ENCODE results near the gene RGL2.

The RGL2 gene

DNA sequence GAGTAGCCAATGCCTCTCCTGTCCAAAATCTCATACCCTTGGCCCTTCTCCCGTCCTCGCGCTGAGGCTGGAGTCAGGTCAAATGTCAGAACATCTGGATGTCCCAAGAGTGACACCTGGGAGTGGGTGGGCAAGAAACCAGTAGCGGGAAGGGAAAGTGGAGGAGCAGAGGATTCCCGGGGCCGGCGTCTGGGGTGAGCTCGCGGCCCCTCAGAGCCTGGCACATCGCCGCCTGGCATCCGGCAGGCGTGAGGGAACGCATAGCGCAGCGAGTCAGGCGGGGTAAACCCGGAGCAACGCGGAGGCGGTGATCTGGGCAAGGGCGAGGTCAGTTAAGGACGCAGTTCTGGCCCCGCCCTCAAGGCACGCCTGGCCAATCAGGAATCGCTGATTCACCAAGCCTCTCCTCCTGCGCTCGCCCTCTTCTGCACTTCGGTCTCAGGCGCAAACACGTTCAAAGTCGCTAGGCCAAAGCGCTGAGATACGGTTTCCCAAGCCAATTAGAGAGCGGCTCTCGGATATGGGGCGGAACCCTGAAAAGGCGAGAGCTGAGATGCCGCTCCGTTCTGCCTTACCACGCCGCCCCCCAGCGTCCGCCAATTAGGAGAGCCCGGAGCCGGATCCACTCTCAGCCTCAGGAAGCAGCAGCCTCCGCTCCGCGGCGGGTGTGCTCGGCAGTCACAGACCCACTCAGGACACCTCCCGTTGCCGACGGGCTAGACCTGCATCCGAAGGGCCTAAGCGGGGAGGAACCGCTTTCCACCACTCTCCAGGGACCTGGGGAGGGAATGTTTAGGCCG lies 49.6 kb downstream of the RGL2 start:
- DNase-seq (ENCODE audit: extremely low read depth, low read depth): peak; percentile 98

GRCh38 chr6:33248643-33248931 lies 50.2 kb downstream of the RGL2 start:
- no peak for TF ChIP-seq CTCF (IDR thresholded peaks at IDR 0.05; ENCODE audit: low read depth, low read length)
- no peak for DNase-seq (ENCODE audit: extremely low read depth, low read depth)

More for the DNA sequence above, 49.6 kb downstream of the RGL2 start:
- peak; percentile 13 for TF ChIP-seq CTCF (IDR thresholded peaks at IDR 0.05; ENCODE audit: low read depth, low read length)

DNA sequence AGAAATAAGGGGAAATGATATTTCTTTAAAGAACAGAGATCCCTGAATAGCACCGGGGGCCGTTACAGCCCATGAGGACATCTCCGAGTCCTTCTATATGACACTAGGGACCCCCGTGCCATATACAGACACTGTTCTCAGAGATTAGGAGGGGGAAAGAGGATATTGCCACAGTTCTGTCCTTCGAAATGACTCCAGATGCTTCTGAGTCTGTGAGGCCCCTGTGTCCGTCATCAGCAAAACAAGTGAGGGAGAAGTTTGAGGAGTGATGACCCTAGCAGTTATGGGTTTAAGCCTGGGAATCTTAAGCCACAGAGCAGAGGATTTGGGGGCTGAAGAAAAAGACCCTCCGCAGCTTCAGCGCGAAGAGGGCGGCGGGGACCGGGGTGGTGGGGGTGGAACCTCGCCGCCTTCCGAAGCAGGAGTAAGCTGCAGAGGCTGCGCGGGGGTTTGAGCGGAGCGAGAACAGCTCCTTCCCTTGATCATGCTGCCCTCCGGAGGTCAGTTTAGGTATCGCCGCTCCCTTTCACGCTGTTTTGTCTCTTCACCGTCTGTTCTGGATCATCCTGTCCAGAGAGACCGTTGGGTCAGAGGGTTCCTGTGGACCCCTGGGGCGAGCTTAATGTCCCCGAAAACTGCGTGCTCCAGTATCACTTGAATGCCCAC lies 50.6 kb downstream of the RGL2 start:
- DNase-seq (ENCODE audit: extremely low read depth, low read depth): peak; percentile 59
- peak; percentile 88 for TF ChIP-seq CTCF (IDR thresholded peaks at IDR 0.05; ENCODE audit: low read depth, low read length)

DNA sequence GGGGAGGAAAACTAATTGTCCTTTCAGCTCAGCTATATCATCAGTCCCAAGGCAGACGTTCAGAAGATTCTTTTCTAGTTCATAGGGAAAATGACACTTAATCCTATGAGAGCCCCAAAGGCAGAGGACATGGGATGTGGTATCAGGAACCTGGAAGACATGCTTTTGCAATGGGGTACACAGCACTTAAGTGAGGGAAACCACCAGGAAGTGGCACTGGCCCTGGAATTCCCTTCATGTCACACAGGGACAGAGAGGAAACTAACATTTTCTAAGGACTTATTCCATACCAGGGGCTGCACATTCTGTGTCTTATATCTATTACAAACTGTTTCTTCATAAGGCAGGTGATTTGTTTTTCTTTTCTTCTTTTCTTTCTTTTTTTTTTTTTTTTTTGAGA lies 55.3 kb downstream of the RGL2 start:
- TF ChIP-seq CTCF (IDR thresholded peaks at IDR 0.05; ENCODE audit: low read depth, low read length): no peak
- no peak for DNase-seq (ENCODE audit: extremely low read depth, low read depth)

- TF ChIP-seq CTCF (IDR thresholded peaks at IDR 0.05; ENCODE audit: low read depth, low read length): no peak
- no peak for DNase-seq (ENCODE audit: extremely low read depth, low read depth)
Measured at GRCh38 chr6:33241968-33242367, 56.8 kb downstream of the RGL2 start.

All from AG09319 (cell line).